ENCODE results near the gene PTPN6. TPM values are rescaled to one million over a fixed set of nuclear protein-coding genes. Genes with fewer than 3 reads are reported as not detected.

Gene PTPN6
- total and polyA plus RNA-seq, 9 of the 15 experiments (the other 6 are each of a cell fraction or from before 2014, with no cell fraction given), result 1.5 to 5.1 (median 3.9) TPM

DNA sequence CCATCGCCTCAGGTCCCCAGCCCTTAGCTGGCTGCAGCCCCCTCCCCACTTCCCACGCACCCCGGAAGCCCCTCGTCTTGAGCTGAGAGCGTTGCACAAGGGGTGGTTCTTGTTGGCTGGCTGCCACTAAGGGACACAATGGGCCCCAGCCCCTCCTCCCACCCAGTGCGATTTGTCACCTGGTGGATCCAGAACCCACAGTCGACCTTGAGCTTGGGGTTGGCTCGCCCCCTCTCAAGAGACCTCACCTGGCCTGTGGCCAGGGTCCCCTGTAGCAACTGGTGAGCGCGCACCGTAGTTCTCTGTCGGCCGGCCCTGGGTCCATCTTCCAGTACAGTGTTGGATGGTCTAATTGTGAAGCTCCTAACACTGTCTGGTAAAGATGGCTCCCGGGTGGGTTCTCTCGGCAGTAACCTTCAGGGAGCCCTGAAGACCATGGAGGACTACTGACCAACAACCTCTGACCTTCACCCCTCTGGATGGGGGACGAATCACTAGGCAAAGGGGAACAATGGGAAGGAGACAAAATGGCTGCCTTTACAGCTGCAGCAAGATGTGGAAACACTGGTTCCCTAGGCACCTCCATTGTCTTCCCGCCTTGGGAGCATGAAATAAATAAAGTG, 12.7 kb downstream of the PTPN6 start (continued):
- TF ChIP-seq ZNF277 (CRISPR knock-in tag; IDR thresholded peaks at IDR 0.05; ENCODE audit: borderline replicate concordance) (no peak), JUND (IDR thresholded peaks at IDR 0.05; ENCODE audit: borderline replicate concordance, low read depth, low read length) (no peak), JUND (tag; IDR thresholded peaks at IDR 0.05; ENCODE audit: borderline replicate concordance, low read depth, low read length) (no peak; the same call in 2 of the 3 replicates), RNF219 (CRISPR knock-in tag; IDR thresholded peaks at IDR 0.05) (no peak), RBFOX2 (IDR thresholded peaks at IDR 0.05; ENCODE audit: low read depth, low read length) (peak; percentile 54), MLX (CRISPR knock-in tag; conservative IDR thresholded peaks at IDR 0.05) (no peak), BMI1 (IDR thresholded peaks at IDR 0.05; ENCODE audit: low read length) (no peak), ETS2 (tag; IDR thresholded peaks at IDR 0.05; ENCODE audit: borderline replicate concordance, poor library complexity, severe bottlenecking) (no peak), ARID3A (IDR thresholded peaks at IDR 0.05; ENCODE audit: borderline replicate concordance, low read depth, low read length) (no peak), HDAC8 (tag; IDR thresholded peaks at IDR 0.05) (peak; percentile 18; the same call in 1 of the 2 replicates), SMAD4 (CRISPR knock-in tag; conservative IDR thresholded peaks at IDR 0.05) (peak; percentile 23; the same call in 1 of the 2 replicates), U2AF1 (optimal IDR thresholded peaks at IDR 0.05; ENCODE audit: low read depth, low read length) (no peak), FOXJ2 (tag; IDR thresholded peaks at IDR 0.05) (no peak), EP400 (IDR thresholded peaks at IDR 0.05) (no peak), ZNF41 (CRISPR knock-in tag; conservative IDR thresholded peaks at IDR 0.05) (0 out of 2 replicates have a peak, but pooled peaks have one; percentile 29), RBM34 (IDR thresholded peaks at IDR 0.05; ENCODE audit: borderline replicate concordance, insufficient read depth, low read length) (no peak), HDGF (IDR thresholded peaks at IDR 0.05) (no peak), ID3 (CRISPR knock-in tag; IDR thresholded peaks at IDR 0.05) (no peak), ID3 (tag; IDR thresholded peaks at IDR 0.05) (peak; percentile 83), ZSCAN32 (CRISPR knock-in tag; IDR thresholded peaks at IDR 0.05) (no peak)

Measured in K562 (cell line).